GM12878 (cell line): ENCODE measurements around the gene VSTM2B.

Experiments
- BRCA1 ChIP-seq: IDR thresholded peaks from 2 replicates; pipeline ENCODE4 v1.6.1; 2011; ENCODE audit warnings: low read depth, low read length, improper control_type of control experiment
- CTCF ChIP-seq, 3 experiments: IDR thresholded peaks in 2 of 3; conservative IDR thresholded peaks in 1 of 3; 2 replicates each; pipeline ENCODE4 v1.5.1; 2011; ENCODE audit warnings: low read depth in 3 of 3, low read length in 3 of 3, mild to moderate bottlenecking in 3 of 3, control low read depth in 2 of 3, moderate library complexity in 2 of 3, inconsistent platforms in 1 of 3, mixed read lengths in 1 of 3; ENCODE audit not compliant: control insufficient read depth in 2 of 3, insufficient read depth in 1 of 3; ENCODE audit errors: extremely low read depth in 1 of 3
- IKZF2 ChIP-seq, 2 experiments: fragments of 450-650 bp; IDR thresholded peaks; 2 replicates each; pipeline ENCODE4 v1.6.1; 2017; ENCODE audit warnings: mild to moderate bottlenecking in 2 of 2, moderate library complexity in 2 of 2
- MXI1 ChIP-seq: fragments of 150-350 bp; IDR thresholded peaks from 2 replicates; pipeline ENCODE4 v1.6.1; 2011; ENCODE audit warnings: low read depth, mild to moderate bottlenecking, inconsistent platforms, low read length, improper control_type of control experiment
- MYC ChIP-seq: IDR thresholded peaks from 2 replicates; pipeline ENCODE4 v1.6.1; 2011; ENCODE audit warnings: mild to moderate bottlenecking, low read length, moderate library complexity, inconsistent platforms; ENCODE audit not compliant: insufficient read depth, insufficient replicate concordance, insufficient read length, severe bottlenecking
- POLR2A ChIP-seq: IDR thresholded peaks from 2 replicates; pipeline ENCODE4 v1.6.1; 2011; ENCODE audit warnings: low read depth, mild to moderate bottlenecking, low read length
- POLR2AphosphoS5 ChIP-seq: IDR thresholded peaks from 2 replicates; pipeline ENCODE4 v1.6.1; 2011; ENCODE audit warnings: mild to moderate bottlenecking, low read length, inconsistent platforms
- SIN3A ChIP-seq: IDR thresholded peaks from 2 replicates; pipeline ENCODE4 v1.6.1; 2012; ENCODE audit warnings: low read depth, low read length, improper control_type of control experiment
- TAF1 ChIP-seq: IDR thresholded peaks from 2 replicates; pipeline ENCODE4 v1.6.1; 2011; ENCODE audit warnings: mild to moderate bottlenecking, low read depth, low read length, borderline replicate concordance
- TCF12 ChIP-seq: IDR thresholded peaks from 2 replicates; pipeline ENCODE4 v1.6.1; 2011; ENCODE audit warnings: low read depth, mild to moderate bottlenecking, low read length
- TCF7 ChIP-seq: IDR thresholded peaks from 2 replicates; pipeline ENCODE4 v1.6.1; 2014; ENCODE audit warnings: antibody characterized with exemption, borderline replicate concordance
- ZBTB33 ChIP-seq: fragments of 450-650 bp; IDR thresholded peaks from 2 replicates; pipeline ENCODE4 v1.6.1; 2017; ENCODE audit warnings: mild to moderate bottlenecking

- TF ChIP-seq TAF1, result no peak
- TF ChIP-seq BRCA1, result no peak
- TF ChIP-seq POLR2A, result no peak
- no peak for TF ChIP-seq SIN3A
- TF ChIP-seq POLR2AphosphoS5, result no peak
- no peak for TF ChIP-seq MXI1
- TF ChIP-seq MYC, result no peak
- no peak for TF ChIP-seq CTCF (IDR thresholded peaks at IDR 0.05 in 2 of 3, conservative IDR thresholded peaks at IDR 0.05 in 1 of 3; ENCODE audit: control insufficient read depth in 2 of 3, extremely low read depth in 1 of 3, insufficient read depth in 1 of 3, low read depth in 3 of 3, low read length in 3 of 3)
- no peak for TF ChIP-seq TCF12
- TF ChIP-seq ZBTB33, result no peak
- TF ChIP-seq IKZF2 (IDR thresholded peaks at IDR 0.05), result no peak
- TF ChIP-seq TCF7, result no peak
Observed at GRCh38 chr19:29519146-29519545, 6.6 kb upstream of the VSTM2B start.
